Measurements from ENCODE around the gene EXOC6B. TPM values are rescaled to one million over a fixed set of nuclear protein-coding genes. Genes with fewer than 3 reads are reported as not detected.

EXOC6B gene
- total RNA-seq, 2 donors from 2014 or later = 16.6 to 36.6 TPM

DNA sequence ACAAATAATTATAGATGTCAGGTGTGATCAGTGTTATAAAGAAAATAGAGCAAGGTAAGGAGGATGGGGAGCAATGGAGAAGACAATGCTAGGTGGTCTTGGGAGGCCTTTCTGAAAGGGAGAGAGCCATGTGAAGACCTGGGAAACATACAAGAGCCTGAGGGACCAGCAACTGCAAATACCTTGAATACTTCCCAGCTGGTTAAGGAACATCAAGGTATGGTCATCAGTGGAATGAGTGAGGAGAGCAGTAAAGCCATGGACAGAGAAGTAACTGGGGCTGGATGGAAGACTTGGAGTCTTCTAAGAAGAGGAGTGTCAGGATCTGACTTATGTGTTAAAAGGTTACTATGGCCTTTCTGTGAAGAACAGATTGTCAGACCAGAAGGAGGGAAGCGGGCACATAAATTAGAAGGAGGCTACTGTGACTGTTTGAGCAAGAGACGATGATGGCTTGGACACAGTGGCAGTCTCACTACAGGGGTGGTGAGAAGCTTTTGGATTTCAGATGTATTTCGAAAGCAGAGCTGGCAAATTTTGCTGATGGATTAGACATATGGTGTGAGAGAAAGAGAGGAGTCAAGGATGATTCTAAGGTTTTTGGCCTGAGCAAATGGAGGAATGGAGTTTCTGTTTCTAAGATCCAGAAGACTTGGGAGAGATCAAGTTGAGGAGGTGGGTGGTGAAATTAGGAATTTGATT, 22.8 kb upstream of the EXOC6B start:
- Histone ChIP-seq H3K27me3 (replicated peaks; ENCODE audit: insufficient read depth) (no peaks in the 10 kb centered on the region), H3K9me3 (no peaks in the 10 kb centered on the region), H3K27ac (no peak overlapping the region), H3K36me3 (no peaks in the 10 kb centered on the region), H3K4me1 (replicated peaks) (no peaks in the 10 kb centered on the region), H3K4me3 (no peak overlapping the region)
- TF ChIP-seq POLR2A (IDR thresholded peaks at IDR 0.05) (no peak), POLR2AphosphoS5 (IDR thresholded peaks at IDR 0.05) (no peak), CTCF (IDR thresholded peaks at IDR 0.05) (no peak)
- 93% methylated on average over 3 of the region's 3 CpGs for WGBS
- DNase-seq (ENCODE audit: low spot score) = no peak
- intact Hi-C loops (cut with DNase I) = no loop called here

GRCh38 chr2:72847534-72848315, 21.9 kb upstream of the EXOC6B start:
- DNase-seq (ENCODE audit: low spot score) = no peak
- no peak for TF ChIP-seq CTCF (IDR thresholded peaks at IDR 0.05)
- TF ChIP-seq POLR2AphosphoS5 (IDR thresholded peaks at IDR 0.05) = no peak
- TF ChIP-seq POLR2A (IDR thresholded peaks at IDR 0.05) = no peak
- Histone ChIP-seq H3K9me3 (no peaks in the 10 kb centered on the region), H3K4me3 (no peak overlapping the region), H3K27ac (no peak overlapping the region), H3K27me3 (replicated peaks; ENCODE audit: insufficient read depth) (no peaks in the 10 kb centered on the region), H3K4me1 (replicated peaks) (no peaks in the 10 kb centered on the region), H3K36me3 (no peaks in the 10 kb centered on the region)
- WGBS = 53% methylated on average over 3 of the region's 3 CpGs
- intact Hi-C loops (cut with DNase I) = no loop called here

GRCh38 chr2:72846171-72847095, 20.6 kb upstream of the EXOC6B start:
- no peaks in the 10 kb centered on the region for H3K4me1 ChIP-seq (replicated peaks)
- H3K9me3 ChIP-seq = no peaks in the 10 kb centered on the region
- no peak overlapping the region for H3K27ac ChIP-seq
- 57% methylated on average over 6 of the region's 6 CpGs for WGBS
- TF ChIP-seq POLR2A (IDR thresholded peaks at IDR 0.05) = no peak
- no peak for TF ChIP-seq CTCF (IDR thresholded peaks at IDR 0.05)
- no peak for TF ChIP-seq POLR2AphosphoS5 (IDR thresholded peaks at IDR 0.05)
- H3K27me3 ChIP-seq (replicated peaks; ENCODE audit: insufficient read depth) = no peaks in the 10 kb centered on the region
- intact Hi-C loops (cut with DNase I) = no loop called here
- DNase-seq (ENCODE audit: low spot score) = no peak
- H3K36me3 ChIP-seq = no peaks in the 10 kb centered on the region
- H3K4me3 ChIP-seq = no peak overlapping the region

- Histone ChIP-seq H3K36me3 (no peaks in the 10 kb centered on the region), H3K9me3 (no peaks in the 10 kb centered on the region), H3K4me1 (replicated peaks) (no peaks in the 10 kb centered on the region), H3K27ac (no peak overlapping the region), H3K4me3 (no peak overlapping the region), H3K27me3 (replicated peaks; ENCODE audit: insufficient read depth) (no peaks in the 10 kb centered on the region)
- intact Hi-C loops (cut with DNase I) = no loop called here
- DNase-seq (ENCODE audit: low spot score) = no peak
- TF ChIP-seq POLR2A (IDR thresholded peaks at IDR 0.05) (no peak), CTCF (IDR thresholded peaks at IDR 0.05) (no peak), POLR2AphosphoS5 (IDR thresholded peaks at IDR 0.05) (no peak)
- WGBS = 80% methylated on average over 2 of the region's 2 CpGs
These were observed 17.5 kb upstream of the EXOC6B start for GRCh38 chr2:72843301-72843700.

Measured in prostate gland (tissue), 2 donors.